Endothelial cell (in vitro differentiated cells): ENCODE data around the gene B9D1. TPM values are rescaled to one million over a fixed set of nuclear protein-coding genes. Genes with fewer than 3 reads are reported as not detected.

Experiments
- DNase-seq: peaks from one replicate; pipeline ENCODE4 v3.0.0; 2021; ENCODE audit warnings: low spot score
- H3K27ac Mint-ChIP-seq: one replicate; pipeline ENCODE4 v1.8.0; 2021; ENCODE audit warnings: mixed read lengths, inconsistent platforms; ENCODE audit not compliant: unreplicated experiment
- H3K27me3 Mint-ChIP-seq: one replicate; pipeline ENCODE4 v1.8.0; 2021; ENCODE audit warnings: mild to moderate bottlenecking, moderate library complexity, mixed read lengths, inconsistent platforms; ENCODE audit not compliant: unreplicated experiment
- H3K36me3 Mint-ChIP-seq: one replicate; pipeline ENCODE4 v1.8.0; 2021; ENCODE audit warnings: mild to moderate bottlenecking, low read depth, mixed read lengths, inconsistent platforms; ENCODE audit not compliant: unreplicated experiment
- H3K4me1 Mint-ChIP-seq: one replicate; pipeline ENCODE4 v1.8.0; 2021; ENCODE audit warnings: mild to moderate bottlenecking, mixed read lengths, inconsistent platforms; ENCODE audit not compliant: unreplicated experiment
- H3K4me3 Mint-ChIP-seq: one replicate; pipeline ENCODE4 v1.8.0; 2021; ENCODE audit warnings: mild to moderate bottlenecking, mixed read lengths, inconsistent platforms; ENCODE audit not compliant: unreplicated experiment
- H3K9me3 Mint-ChIP-seq: one replicate; pipeline ENCODE4 v1.8.0; 2021; ENCODE audit warnings: mixed read lengths, inconsistent platforms; ENCODE audit not compliant: unreplicated experiment
- total RNA-seq: library from RNA; stranded (reverse); fragmentation: NEBNext Ultra II Directional; extraction: Animal tissue kit (Norgen Biotek cat#: 25700); gene quantifications from one replicate; pipeline ENCODE4 v1.2.1, GENCODE V29; 2021; ENCODE audit not compliant: unreplicated experiment
- TF ChIP-seq, protein P1 (sequence below): fragments of 200-600 bp; sonication (generic); IDR thresholded peaks from one replicate; pipeline ENCODE4 v1.5.0; 2021; ENCODE audit warnings: antibody characterized with exemption; ENCODE audit not compliant: unreplicated experiment

B9D1 gene
- total RNA-seq, 1 donor from 2014 or later = 6.2 TPM

DNA sequence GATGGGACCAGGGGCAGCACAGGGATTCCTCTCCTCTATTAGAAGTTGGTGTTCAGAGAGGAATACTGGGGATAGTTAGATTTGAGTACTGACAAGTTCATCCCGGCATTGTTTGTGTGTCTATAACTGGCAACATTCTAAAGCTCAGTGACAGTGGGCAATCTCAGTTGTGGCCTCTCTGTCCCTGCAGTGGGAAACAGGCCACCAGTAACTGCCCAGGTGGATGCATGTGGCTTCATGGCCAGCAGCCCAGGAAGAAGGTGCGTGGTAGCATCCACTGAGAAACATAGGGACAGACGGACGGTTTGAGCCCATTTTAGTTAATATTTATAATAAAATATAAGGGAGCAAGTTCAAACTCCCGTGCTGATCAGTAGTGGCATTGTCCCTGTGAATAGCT, 51.5 kb downstream of the B9D1 start:
- peak overlapping the region; percentile 57 for H3K27ac Mint-ChIP-seq
- H3K36me3 Mint-ChIP-seq = peaks cover 32% of the 10 kb centered on the region
- no peaks in the 10 kb centered on the region for H3K9me3 Mint-ChIP-seq
- TF ChIP-seq, protein P1, sequence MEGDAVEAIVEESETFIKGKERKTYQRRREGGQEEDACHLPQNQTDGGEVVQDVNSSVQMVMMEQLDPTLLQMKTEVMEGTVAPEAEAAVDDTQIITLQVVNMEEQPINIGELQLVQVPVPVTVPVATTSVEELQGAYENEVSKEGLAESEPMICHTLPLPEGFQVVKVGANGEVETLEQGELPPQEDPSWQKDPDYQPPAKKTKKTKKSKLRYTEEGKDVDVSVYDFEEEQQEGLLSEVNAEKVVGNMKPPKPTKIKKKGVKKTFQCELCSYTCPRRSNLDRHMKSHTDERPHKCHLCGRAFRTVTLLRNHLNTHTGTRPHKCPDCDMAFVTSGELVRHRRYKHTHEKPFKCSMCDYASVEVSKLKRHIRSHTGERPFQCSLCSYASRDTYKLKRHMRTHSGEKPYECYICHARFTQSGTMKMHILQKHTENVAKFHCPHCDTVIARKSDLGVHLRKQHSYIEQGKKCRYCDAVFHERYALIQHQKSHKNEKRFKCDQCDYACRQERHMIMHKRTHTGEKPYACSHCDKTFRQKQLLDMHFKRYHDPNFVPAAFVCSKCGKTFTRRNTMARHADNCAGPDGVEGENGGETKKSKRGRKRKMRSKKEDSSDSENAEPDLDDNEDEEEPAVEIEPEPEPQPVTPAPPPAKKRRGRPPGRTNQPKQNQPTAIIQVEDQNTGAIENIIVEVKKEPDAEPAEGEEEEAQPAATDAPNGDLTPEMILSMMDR = no peak
- H3K4me3 Mint-ChIP-seq = no peak overlapping the region
- peaks cover 5% of the 10 kb centered on the region for H3K27me3 Mint-ChIP-seq
- DNase-seq = no peak
- peaks cover 26% of the 10 kb centered on the region for H3K4me1 Mint-ChIP-seq

DNA sequence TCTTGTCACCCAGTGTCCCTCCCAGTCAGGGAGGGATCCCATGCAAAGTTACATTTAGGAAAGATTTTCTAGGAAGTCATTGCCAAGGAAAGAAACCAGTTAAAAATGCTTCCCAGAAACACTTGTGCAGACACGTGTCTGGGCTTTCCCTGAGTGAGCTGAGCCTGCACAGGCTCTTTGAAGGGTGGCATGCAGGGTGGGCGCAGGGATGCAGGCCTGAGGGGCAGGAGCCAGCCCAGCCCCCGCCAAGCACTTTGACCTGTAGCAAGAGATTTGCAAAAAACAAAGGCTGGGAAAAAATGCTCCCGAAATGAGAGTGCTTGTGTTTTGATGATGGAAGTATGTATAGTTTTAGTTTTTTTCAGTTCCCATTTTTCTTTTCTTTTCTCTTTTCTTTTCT, 52.4 kb downstream of the B9D1 start:
- Mint-ChIP-seq H3K4me1 (peaks cover 33% of the 10 kb centered on the region), H3K27me3 (peaks cover 6% of the 10 kb centered on the region), H3K27ac (no peak overlapping the region), H3K9me3 (no peaks in the 10 kb centered on the region), H3K36me3 (peaks cover 30% of the 10 kb centered on the region), H3K4me3 (no peak overlapping the region)
- no peak for DNase-seq
- TF ChIP-seq, protein P1 = no peak

DNA sequence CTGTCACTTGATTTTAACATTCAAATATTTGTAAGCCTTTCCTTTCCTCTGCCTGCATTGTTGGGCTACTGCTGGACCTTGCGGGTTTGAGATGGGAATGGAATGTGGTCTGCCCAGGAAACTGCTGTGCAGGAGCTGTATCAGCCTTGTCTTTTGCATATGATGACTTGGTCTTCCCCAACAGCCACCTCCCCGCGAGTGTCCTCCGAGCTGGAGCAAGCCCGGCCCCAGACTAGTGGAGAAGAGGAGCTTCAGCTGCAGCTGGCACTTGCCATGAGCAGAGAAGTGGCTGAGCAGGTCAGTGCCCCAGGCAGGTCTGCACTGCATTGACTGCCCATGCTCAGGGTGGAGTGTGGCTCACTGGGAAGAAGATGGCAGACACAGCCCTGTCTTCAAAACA, 52.8 kb downstream of the B9D1 start:
- H3K27me3 Mint-ChIP-seq = peaks cover 6% of the 10 kb centered on the region
- TF ChIP-seq, protein P1 = no peak
- peaks cover 36% of the 10 kb centered on the region for H3K4me1 Mint-ChIP-seq
- no peak overlapping the region for H3K27ac Mint-ChIP-seq
- no peak overlapping the region for H3K4me3 Mint-ChIP-seq
- peaks cover 26% of the 10 kb centered on the region for H3K36me3 Mint-ChIP-seq
- no peak for DNase-seq
- no peaks in the 10 kb centered on the region for H3K9me3 Mint-ChIP-seq

DNA sequence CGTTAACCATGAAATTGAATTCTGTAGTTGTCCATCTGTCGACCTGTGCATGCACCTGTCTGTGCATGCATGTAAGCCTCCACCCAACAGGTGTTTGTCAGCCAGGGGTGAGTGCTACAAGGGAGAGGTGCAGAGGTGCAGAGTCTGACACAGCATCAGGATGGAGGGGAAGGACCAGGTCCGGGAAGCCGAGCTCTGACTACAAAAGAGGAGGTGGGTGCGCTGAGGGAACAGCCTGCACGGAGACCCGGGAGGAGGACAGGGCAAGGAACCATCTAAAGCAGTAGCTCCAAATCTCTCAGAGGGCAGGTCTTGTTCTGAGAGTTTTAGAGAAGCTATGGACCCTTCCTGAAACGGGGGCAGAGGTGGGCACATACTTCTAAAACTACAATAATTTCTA, 54.1 kb downstream of the B9D1 start:
- Mint-ChIP-seq H3K9me3 (no peaks in the 10 kb centered on the region), H3K36me3 (peaks cover 17% of the 10 kb centered on the region), H3K4me3 (peak overlapping the region; percentile 31), H3K4me1 (peaks cover 46% of the 10 kb centered on the region), H3K27ac (no peak overlapping the region), H3K27me3 (peaks cover 8% of the 10 kb centered on the region)
- DNase-seq = no peak
- TF ChIP-seq, protein P1 = no peak

DNA sequence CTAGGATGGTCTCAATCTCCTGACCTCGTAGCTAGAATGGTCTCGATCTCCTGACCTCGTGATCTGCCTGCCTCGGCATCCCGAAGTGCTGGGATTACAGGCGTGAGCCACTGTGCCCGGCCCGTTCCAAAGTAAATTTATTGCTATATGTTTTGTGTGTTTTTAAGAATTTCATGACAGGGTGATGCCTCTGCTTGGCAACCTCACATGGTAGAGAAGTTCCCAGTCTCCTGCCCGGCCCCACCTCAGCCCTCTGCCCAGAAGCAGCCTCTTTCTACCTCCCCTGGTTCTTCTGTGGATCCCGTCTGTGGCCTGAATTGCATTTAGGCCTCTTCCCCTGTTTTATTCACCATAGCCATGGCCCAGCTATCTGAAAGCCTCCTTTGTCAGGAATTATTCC, 55.0 kb downstream of the B9D1 start:
- Mint-ChIP-seq H3K27ac (no peak overlapping the region), H3K9me3 (no peaks in the 10 kb centered on the region), H3K36me3 (peaks cover 14% of the 10 kb centered on the region), H3K4me1 (peaks cover 55% of the 10 kb centered on the region), H3K27me3 (peaks cover 12% of the 10 kb centered on the region), H3K4me3 (no peak overlapping the region)
- DNase-seq = no peak
- TF ChIP-seq, protein P1 = no peak
